Keratinocyte (primary cell): ENCODE measurements around the gene MFSD12. TPM values are rescaled to one million over a fixed set of nuclear protein-coding genes. Genes with fewer than 3 reads are reported as not detected.

Experiments used
- DNase-seq: peaks from one replicate; pipeline ENCODE4 v3.0.0-alpha.2; 2011; ENCODE audit warnings: low read depth, missing footprints, low spot score
- FAIRE-seq: peaks from 2 replicates; lab custom pipeline; 2011; peaks lifted over from hg19 to GRCh38; lab: Jason Lieb, UNC
- H2AFZ ChIP-seq: 2 replicates; pipeline ENCODE4 v1.6.0; 2012; ENCODE audit warnings: low read length, control low read depth, inconsistent platforms; ENCODE audit not compliant: control insufficient read depth
- H3K27ac ChIP-seq: 2 replicates; pipeline ENCODE4 v1.5.1; 2011; ENCODE audit warnings: low read length; ENCODE audit not compliant: control insufficient read depth, insufficient read depth
- H3K27me3 ChIP-seq: 3 replicates; pipeline ENCODE4 v1.6.0; 2011; ENCODE audit warnings: low read length; ENCODE audit not compliant: control insufficient read depth, insufficient read depth; ENCODE audit errors: extremely low read depth
- H3K36me3 ChIP-seq, 2 experiments: 2 replicates in 1 of 2; 3 replicates in 1 of 2; pipeline ENCODE4 v1.5.1; 2011; ENCODE audit warnings: low read length in 2 of 2, mild to moderate bottlenecking in 1 of 2; ENCODE audit not compliant: control insufficient read depth in 2 of 2, insufficient read depth in 2 of 2; ENCODE audit errors: extremely low read depth in 1 of 2
- H3K4me1 ChIP-seq: 3 replicates; pipeline ENCODE4 v1.5.1; 2011; ENCODE audit warnings: low read length; ENCODE audit not compliant: control insufficient read depth, insufficient read depth; ENCODE audit errors: extremely low read depth
- H3K4me2 ChIP-seq: 3 replicates; pipeline ENCODE4 v1.6.0; 2011; ENCODE audit warnings: low read depth, low read length; ENCODE audit not compliant: control insufficient read depth, insufficient read depth; ENCODE audit errors: extremely low read depth
- H3K4me3 ChIP-seq, 3 experiments: fragments of 200-600 bp in 1 of 3; sonication (generic) in 1 of 3; 2 replicates in 2 of 3; 3 replicates in 1 of 3; pipeline ENCODE4 v1.5.1; 2011 to 2016; ENCODE audit warnings: low read length in 3 of 3, mild to moderate bottlenecking in 3 of 3, control low read depth in 2 of 3, inconsistent platforms in 1 of 3, low read depth in 1 of 3, mixed read lengths in 1 of 3, mixed run types in 1 of 3, moderate library complexity in 1 of 3; ENCODE audit not compliant: control insufficient read depth in 2 of 3, insufficient read depth in 2 of 3; ENCODE audit errors: extremely low read depth in 1 of 3
- H3K79me2 ChIP-seq: 2 replicates; pipeline ENCODE4 v1.6.0; 2012; ENCODE audit warnings: low read length; ENCODE audit not compliant: control insufficient read depth, insufficient read depth
- H3K9ac ChIP-seq: 3 replicates; pipeline ENCODE4 v1.6.0; 2011; ENCODE audit warnings: low read length; ENCODE audit not compliant: control insufficient read depth, insufficient read depth; ENCODE audit errors: extremely low read depth
- H3K9me1 ChIP-seq: 3 replicates; pipeline ENCODE4 v1.6.0; 2011; ENCODE audit warnings: low read length; ENCODE audit not compliant: control insufficient read depth, insufficient read depth; ENCODE audit errors: extremely low read depth
- H3K9me3 ChIP-seq: 2 replicates; pipeline ENCODE4 v1.5.1; 2012; ENCODE audit warnings: low read depth, low read length; ENCODE audit not compliant: control insufficient read depth
- H4K20me1 ChIP-seq: 3 replicates; pipeline ENCODE4 v1.6.0; 2011; ENCODE audit warnings: low read length; ENCODE audit not compliant: control insufficient read depth, insufficient read depth; ENCODE audit errors: extremely low read depth
- CTCF ChIP-seq, 3 experiments: IDR thresholded peaks in 1 of 3; conservative IDR thresholded peaks in 1 of 3; optimal IDR thresholded peaks in 1 of 3; 2 replicates in 2 of 3; 3 replicates in 1 of 3; pipeline versions ENCODE3 to v1.5.1; 2011; ENCODE audit warnings: low read length in 3 of 3, mild to moderate bottlenecking in 3 of 3, moderate library complexity in 2 of 3, control low read depth in 1 of 3, inconsistent platforms in 1 of 3; ENCODE audit not compliant: insufficient read depth in 2 of 3; ENCODE audit errors: extremely low read depth in 1 of 3
- EZH2 ChIP-seq: IDR thresholded peaks from one replicate; pipeline ENCODE4 v1.6.1; 2012; ENCODE audit warnings: inconsistent platforms, mild to moderate bottlenecking, low read length, moderate library complexity
- dilution Hi-C: fragments of 300-500 bp; cut with MboI; formaldehyde crosslinking; loops from one replicate; pipeline ENCODE4 v1.7.0; 2020; ENCODE audit warnings: low sequenced_read_pairs; ENCODE audit not compliant: extremely low pct_ligation_motif_present
- polyA plus RNA-seq, 5 experiments: library from polyadenylated mRNA; depleted of rRNA in 3 of 5; stranded (reverse) in 3 of 5; stranded (forward) in 1 of 5; unstranded in 1 of 5; fragments of >200 nt; gene quantifications; 1 replicate in 1 of 5; 2 replicates in 3 of 5; 3 replicates in 1 of 5; pipeline versions ENCODE4 v1.2.1 to v1.2.3, GENCODE V29; 2011 to 2012; ENCODE audit warnings: missing spikeins in 2 of 5, low read depth in 1 of 5, low replicate concordance in 1 of 5

The MFSD12 gene
- polyA plus RNA-seq, 1 donor (not counting 4 experiments of a cell fraction or from before 2014, with no cell fraction given) = 30.0 TPM

- DNase-seq (peak; percentile 93), FAIRE-seq (peak; percentile 74)
- Histone ChIP-seq H3K4me2 (peak overlapping the region; percentile 69), H3K9ac (no peak overlapping the region), H3K27ac (peak overlapping the region; percentile 63), H3K27me3 (no peaks in the 10 kb centered on the region), H3K9me3 (no peaks in the 10 kb centered on the region), H3K9me1 (no peaks in the 10 kb centered on the region), H2AFZ (no peak overlapping the region), H3K4me3 (peak overlapping the region; percentile 79 to 97 (median 90)), H4K20me1 (no peaks in the 10 kb centered on the region), H3K4me1 (peaks cover 16% of the 10 kb centered on the region), H3K36me3 (peaks cover 2 to 3% of the 10 kb centered on the region in 2 experiments), H3K79me2 (no peaks in the 10 kb centered on the region)
- TF ChIP-seq EZH2 (no peak), CTCF (optimal IDR thresholded peaks at IDR 0.05 in 1 of 3, IDR thresholded peaks at IDR 0.05 in 1 of 3, conservative IDR thresholded peaks at IDR 0.05 in 1 of 3; ENCODE audit: extremely low read depth in 1 of 3, insufficient read depth in 2 of 3, low read length in 3 of 3) (no peak)
- dilution Hi-C loops = no loop called here
These were observed 16.7 kb upstream of the MFSD12 start for GRCh38 chr19:3573858-3574637.

- no peaks in the 10 kb centered on the region for H3K9me1 ChIP-seq
- H3K9me3 ChIP-seq = no peaks in the 10 kb centered on the region
- H3K27me3 ChIP-seq = no peaks in the 10 kb centered on the region
- FAIRE-seq (no peak), DNase-seq (no peak)
- peak overlapping the region; percentile 63 for H3K27ac ChIP-seq
- peak overlapping the region; percentile 87 for H3K9ac ChIP-seq
- peak overlapping the region; percentile 79 to 97 (median 90) for H3K4me3 ChIP-seq
- no peaks in the 10 kb centered on the region for H4K20me1 ChIP-seq
- peaks cover 22% of the 10 kb centered on the region for H3K4me1 ChIP-seq
- peak overlapping the region; percentile 26 for H2AFZ ChIP-seq
- no peak for TF ChIP-seq EZH2
- TF ChIP-seq CTCF (optimal IDR thresholded peaks at IDR 0.05 in 1 of 3, IDR thresholded peaks at IDR 0.05 in 1 of 3, conservative IDR thresholded peaks at IDR 0.05 in 1 of 3; ENCODE audit: extremely low read depth in 1 of 3, insufficient read depth in 2 of 3, low read length in 3 of 3) = no peak
- no peaks in the 10 kb centered on the region for H3K79me2 ChIP-seq
- dilution Hi-C loops = no loop called here
- peaks cover 2 to 3% of the 10 kb centered on the region in 2 experiments for H3K36me3 ChIP-seq
- peak overlapping the region; percentile 69 for H3K4me2 ChIP-seq
These were observed 15.9 kb upstream of the MFSD12 start for GRCh38 chr19:3573162-3573857.
